ENCODE measurements around the gene THSD7B. TPM values are rescaled to one million over a fixed set of nuclear protein-coding genes. Genes with fewer than 3 reads are reported as not detected.

The THSD7B gene
- total RNA-seq, 3 donors from 2014 or later = not detected

GRCh38 chr2:136860443-136860958 lies 95.2 kb downstream of the THSD7B start:
- H3K4me1 Mint-ChIP-seq (ENCODE audit: low read depth) = no peaks in the 10 kb centered on the region
- DNase-seq (no peak), ATAC-seq (no peak)
- H3K9me3 Mint-ChIP-seq = no peaks in the 10 kb centered on the region
- peaks cover 2% of the 10 kb centered on the region for H3K27me3 Mint-ChIP-seq (ENCODE audit: low read depth)
- H3K36me3 Mint-ChIP-seq (ENCODE audit: insufficient read depth) = no peaks in the 10 kb centered on the region
- H3K4me3 Mint-ChIP-seq = no peak overlapping the region

GRCh38 chr2:136863468-136863867 lies 98.1 kb downstream of the THSD7B start:
- no peak for ATAC-seq
- no peaks in the 10 kb centered on the region for H3K9me3 Mint-ChIP-seq

GRCh38 chr2:136863874-136864273 lies 98.5 kb downstream of the THSD7B start:
- no peaks in the 10 kb centered on the region for H3K36me3 Mint-ChIP-seq (ENCODE audit: insufficient read depth)

More at GRCh38 chr2:136863468-136863867, 98.1 kb downstream of the THSD7B start:
- Mint-ChIP-seq H3K36me3 (ENCODE audit: insufficient read depth) (no peaks in the 10 kb centered on the region), H3K4me1 (ENCODE audit: low read depth) (no peaks in the 10 kb centered on the region), H3K4me3 (no peak overlapping the region), H3K27me3 (ENCODE audit: low read depth) (no peaks in the 10 kb centered on the region)
- DNase-seq = no peak

GRCh38 chr2:136871424-136871823 lies 106.1 kb downstream of the THSD7B start:
- Mint-ChIP-seq H3K9me3 (no peaks in the 10 kb centered on the region), H3K27me3 (ENCODE audit: low read depth) (no peaks in the 10 kb centered on the region), H3K4me1 (ENCODE audit: low read depth) (no peaks in the 10 kb centered on the region), H3K36me3 (ENCODE audit: insufficient read depth) (no peaks in the 10 kb centered on the region), H3K4me3 (no peak overlapping the region)
- ATAC-seq (no peak), DNase-seq (no peak)

More at GRCh38 chr2:136863874-136864273, 98.5 kb downstream of the THSD7B start:
- H3K4me3 Mint-ChIP-seq = no peak overlapping the region
- no peaks in the 10 kb centered on the region for H3K27me3 Mint-ChIP-seq (ENCODE audit: low read depth)
- DNase-seq = no peak
- H3K9me3 Mint-ChIP-seq = no peaks in the 10 kb centered on the region
- ATAC-seq = no peak
- H3K4me1 Mint-ChIP-seq (ENCODE audit: low read depth) = no peaks in the 10 kb centered on the region

- Mint-ChIP-seq H3K27me3 (ENCODE audit: low read depth) (no peaks in the 10 kb centered on the region), H3K36me3 (ENCODE audit: insufficient read depth) (no peaks in the 10 kb centered on the region), H3K9me3 (no peaks in the 10 kb centered on the region), H3K4me3 (no peak overlapping the region), H3K4me1 (ENCODE audit: low read depth) (no peaks in the 10 kb centered on the region)
- DNase-seq (no peak), ATAC-seq (no peak)
Observed at GRCh38 chr2:136874258-136874657, 108.9 kb downstream of the THSD7B start.

- Mint-ChIP-seq H3K36me3 (ENCODE audit: insufficient read depth) (no peaks in the 10 kb centered on the region), H3K4me3 (no peak overlapping the region), H3K9me3 (peaks cover 4% of the 10 kb centered on the region), H3K27me3 (ENCODE audit: low read depth) (no peaks in the 10 kb centered on the region), H3K4me1 (ENCODE audit: low read depth) (no peaks in the 10 kb centered on the region)
- no peak for ATAC-seq
- no peak for DNase-seq
Observed at GRCh38 chr2:136891100-136891499, 125.8 kb downstream of the THSD7B start.

GRCh38 chr2:136894007-136894634 lies 128.8 kb downstream of the THSD7B start:
- Mint-ChIP-seq H3K36me3 (ENCODE audit: insufficient read depth) (no peaks in the 10 kb centered on the region), H3K4me1 (ENCODE audit: low read depth) (no peaks in the 10 kb centered on the region), H3K9me3 (no peaks in the 10 kb centered on the region), H3K4me3 (no peak overlapping the region), H3K27me3 (ENCODE audit: low read depth) (no peaks in the 10 kb centered on the region)
- ATAC-seq (no peak), DNase-seq (no peak)

GRCh38 chr2:136901732-136902131 lies 136.4 kb downstream of the THSD7B start:
- no peaks in the 10 kb centered on the region for H3K27me3 Mint-ChIP-seq (ENCODE audit: low read depth)
- H3K36me3 Mint-ChIP-seq (ENCODE audit: insufficient read depth) = no peaks in the 10 kb centered on the region
- no peak for DNase-seq
- no peak for ATAC-seq
- no peaks in the 10 kb centered on the region for H3K4me1 Mint-ChIP-seq (ENCODE audit: low read depth)
- H3K9me3 Mint-ChIP-seq = no peaks in the 10 kb centered on the region
- H3K4me3 Mint-ChIP-seq = no peak overlapping the region

GRCh38 chr2:136905779-136906178 lies 140.4 kb downstream of the THSD7B start:
- no peak for ATAC-seq
- Mint-ChIP-seq H3K4me3 (no peak overlapping the region), H3K36me3 (ENCODE audit: insufficient read depth) (no peaks in the 10 kb centered on the region), H3K4me1 (ENCODE audit: low read depth) (no peaks in the 10 kb centered on the region), H3K9me3 (no peaks in the 10 kb centered on the region), H3K27me3 (ENCODE audit: low read depth) (no peaks in the 10 kb centered on the region)
- DNase-seq = no peak

GRCh38 chr2:136909777-136910176 lies 144.4 kb downstream of the THSD7B start:
- ATAC-seq = no peak
- H3K4me1 Mint-ChIP-seq (ENCODE audit: low read depth) = no peaks in the 10 kb centered on the region

GRCh38 chr2:136916131-136916530 lies 150.8 kb downstream of the THSD7B start:
- H3K9me3 Mint-ChIP-seq = no peaks in the 10 kb centered on the region
- no peak for ATAC-seq
- no peak for DNase-seq
- H3K36me3 Mint-ChIP-seq (ENCODE audit: insufficient read depth) = no peaks in the 10 kb centered on the region
- no peaks in the 10 kb centered on the region for H3K27me3 Mint-ChIP-seq (ENCODE audit: low read depth)
- H3K4me1 Mint-ChIP-seq (ENCODE audit: low read depth) = no peaks in the 10 kb centered on the region
- H3K4me3 Mint-ChIP-seq = no peak overlapping the region

More at GRCh38 chr2:136909777-136910176, 144.4 kb downstream of the THSD7B start:
- Mint-ChIP-seq H3K27me3 (ENCODE audit: low read depth) (no peaks in the 10 kb centered on the region), H3K36me3 (ENCODE audit: insufficient read depth) (no peaks in the 10 kb centered on the region), H3K9me3 (no peaks in the 10 kb centered on the region), H3K4me3 (no peak overlapping the region)
- no peak for DNase-seq

- Mint-ChIP-seq H3K27me3 (ENCODE audit: low read depth) (no peaks in the 10 kb centered on the region), H3K9me3 (no peaks in the 10 kb centered on the region), H3K4me1 (ENCODE audit: low read depth) (no peaks in the 10 kb centered on the region), H3K4me3 (no peak overlapping the region), H3K36me3 (ENCODE audit: insufficient read depth) (no peaks in the 10 kb centered on the region)
- ATAC-seq = no peak
- no peak for DNase-seq
Observed at GRCh38 chr2:136917411-136917881, 152.1 kb downstream of the THSD7B start.

GRCh38 chr2:136919682-136920081 lies 154.3 kb downstream of the THSD7B start:
- Mint-ChIP-seq H3K36me3 (ENCODE audit: insufficient read depth) (no peaks in the 10 kb centered on the region), H3K9me3 (peaks cover 6% of the 10 kb centered on the region), H3K4me1 (ENCODE audit: low read depth) (no peaks in the 10 kb centered on the region), H3K4me3 (no peak overlapping the region), H3K27me3 (ENCODE audit: low read depth) (no peaks in the 10 kb centered on the region)
- no peak for DNase-seq
- ATAC-seq = no peak

GRCh38 chr2:136920652-136921333 lies 155.4 kb downstream of the THSD7B start:
- Mint-ChIP-seq H3K4me1 (ENCODE audit: low read depth) (no peaks in the 10 kb centered on the region), H3K36me3 (ENCODE audit: insufficient read depth) (no peaks in the 10 kb centered on the region), H3K27me3 (ENCODE audit: low read depth) (no peaks in the 10 kb centered on the region), H3K9me3 (peaks cover 6% of the 10 kb centered on the region), H3K4me3 (no peak overlapping the region)
- no peak for ATAC-seq
- no peak for DNase-seq

GRCh38 chr2:136927156-136927555 lies 161.8 kb downstream of the THSD7B start:
- no peak for ATAC-seq
- Mint-ChIP-seq H3K27me3 (ENCODE audit: low read depth) (no peaks in the 10 kb centered on the region), H3K4me3 (no peak overlapping the region), H3K36me3 (ENCODE audit: insufficient read depth) (no peaks in the 10 kb centered on the region), H3K4me1 (ENCODE audit: low read depth) (no peaks in the 10 kb centered on the region), H3K9me3 (peaks cover 6% of the 10 kb centered on the region)
- DNase-seq = no peak

Measured in activated T-cell treated with anti-CD3 and anti-CD28 coated beads, Interleukin-2, amount 50 U/mL, for 4 hours (primary cell).